HG02798 (cell line): ENCODE measurements around the gene BTG2.

Source experiments
- ATAC-seq: cut with Tn5 transposase; IDR thresholded peaks from one replicate; pipeline ENCODE4 v1.9.1; 2021; ENCODE audit warnings: mild to moderate bottlenecking; ENCODE audit not compliant: unreplicated experiment, poor library complexity

BTG2 gene

DNA sequence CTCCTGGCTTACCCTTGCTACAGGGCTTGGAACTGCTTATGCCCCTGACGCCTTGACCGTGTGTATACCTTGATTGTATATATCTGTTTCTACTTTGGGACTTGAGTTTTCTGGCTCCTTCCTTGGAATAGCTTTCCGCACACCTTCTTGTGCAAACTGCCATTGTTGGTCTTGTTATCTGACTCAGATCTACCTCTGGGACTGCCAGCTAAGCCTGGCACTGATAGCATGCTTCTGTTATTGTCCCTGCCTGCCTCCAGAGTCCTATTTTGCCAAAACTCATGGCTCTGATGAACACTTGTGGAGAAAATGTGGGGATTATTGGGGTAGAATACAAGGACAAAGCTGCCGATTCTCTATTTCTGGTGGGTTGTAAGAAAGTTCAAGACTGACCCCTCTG is 30.2 kb downstream of the BTG2 start:
- ATAC-seq = no peak

DNA sequence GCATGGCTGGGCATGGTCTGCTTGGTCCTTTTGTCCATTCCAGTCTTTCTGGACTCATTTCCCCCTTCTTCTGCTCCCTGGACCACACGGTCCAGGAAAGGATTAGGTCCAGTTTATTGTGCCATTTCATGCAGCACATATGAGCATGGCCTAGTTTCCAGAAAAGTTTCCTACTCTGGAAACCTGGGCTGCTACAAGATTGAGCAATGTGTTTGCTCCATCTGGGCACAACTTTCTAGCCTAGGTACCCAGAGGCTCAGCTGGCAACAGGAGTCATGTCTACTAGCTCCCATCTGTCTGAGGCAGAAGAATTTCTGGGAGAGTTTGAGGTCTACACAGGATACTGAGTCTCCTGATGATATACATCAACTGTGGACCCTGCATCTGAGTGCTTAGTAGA is 30.8 kb downstream of the BTG2 start:
- no peak for ATAC-seq

DNA sequence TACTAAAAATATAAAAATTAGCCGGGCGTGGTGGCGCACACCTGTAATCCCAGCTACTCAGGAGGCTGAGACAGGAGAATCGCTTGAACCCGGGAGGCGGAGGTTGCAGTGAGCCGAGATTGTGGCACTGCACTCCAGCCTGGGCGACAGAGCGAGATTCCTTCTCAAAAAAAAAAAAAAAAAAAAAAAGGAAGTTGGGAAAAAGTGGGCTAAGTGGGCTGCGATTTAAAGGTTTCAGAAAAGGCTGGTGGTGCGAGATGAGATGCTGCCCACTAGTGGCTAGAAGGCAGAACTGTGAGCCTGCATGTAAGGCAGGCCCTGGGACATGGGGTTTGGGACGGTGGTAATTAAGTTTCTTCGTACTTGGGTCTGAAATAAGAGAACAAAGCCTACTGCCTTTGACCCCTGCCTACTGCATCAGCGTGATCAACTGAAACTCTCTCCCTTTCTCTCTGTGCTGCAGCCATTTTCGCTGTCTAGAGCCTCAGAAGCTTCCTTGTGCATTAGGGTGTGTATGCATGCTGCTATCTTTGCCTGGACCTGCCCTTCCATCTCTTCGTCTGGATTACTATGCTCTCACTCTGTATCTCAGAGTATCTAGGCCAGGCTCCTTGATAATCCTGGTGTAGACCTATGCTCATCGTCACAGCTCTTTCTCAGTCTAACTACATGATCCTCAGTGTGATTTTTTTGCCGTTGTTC is 33.2 kb downstream of the BTG2 start:
- no peak for ATAC-seq

DNA sequence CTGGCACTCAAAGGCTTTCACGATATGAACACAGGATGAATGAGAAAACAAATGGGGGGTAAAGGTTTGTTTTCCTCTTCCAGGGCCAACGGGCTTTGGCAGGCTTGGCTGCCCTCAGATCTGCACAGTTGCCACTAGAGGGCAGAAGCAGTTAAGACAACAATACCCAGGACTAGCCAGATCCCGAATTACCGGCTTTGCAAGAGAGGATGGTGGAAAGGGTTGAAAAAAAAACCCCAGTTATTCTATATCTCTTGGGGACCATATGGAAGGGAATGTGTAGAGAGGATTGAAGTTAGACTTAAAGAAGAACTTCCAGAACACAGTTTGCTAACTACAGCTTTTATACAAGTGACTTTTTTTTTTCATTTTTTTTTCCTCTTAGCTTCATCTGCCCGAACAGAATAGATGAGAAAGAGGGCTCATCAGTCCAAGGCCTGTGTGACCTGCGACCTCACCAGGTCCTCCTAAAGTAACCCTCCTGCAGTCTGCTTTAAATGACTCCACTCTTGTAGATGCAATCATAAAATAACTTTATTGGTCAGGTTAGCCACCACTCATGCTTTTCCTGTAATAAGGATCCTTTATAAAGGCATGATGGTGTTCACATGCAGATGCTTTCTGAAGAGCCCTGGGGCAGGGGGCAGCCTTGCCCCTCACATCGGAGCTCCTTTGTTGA is 34.9 kb downstream of the BTG2 start:
- peak; percentile 53 for ATAC-seq

DNA sequence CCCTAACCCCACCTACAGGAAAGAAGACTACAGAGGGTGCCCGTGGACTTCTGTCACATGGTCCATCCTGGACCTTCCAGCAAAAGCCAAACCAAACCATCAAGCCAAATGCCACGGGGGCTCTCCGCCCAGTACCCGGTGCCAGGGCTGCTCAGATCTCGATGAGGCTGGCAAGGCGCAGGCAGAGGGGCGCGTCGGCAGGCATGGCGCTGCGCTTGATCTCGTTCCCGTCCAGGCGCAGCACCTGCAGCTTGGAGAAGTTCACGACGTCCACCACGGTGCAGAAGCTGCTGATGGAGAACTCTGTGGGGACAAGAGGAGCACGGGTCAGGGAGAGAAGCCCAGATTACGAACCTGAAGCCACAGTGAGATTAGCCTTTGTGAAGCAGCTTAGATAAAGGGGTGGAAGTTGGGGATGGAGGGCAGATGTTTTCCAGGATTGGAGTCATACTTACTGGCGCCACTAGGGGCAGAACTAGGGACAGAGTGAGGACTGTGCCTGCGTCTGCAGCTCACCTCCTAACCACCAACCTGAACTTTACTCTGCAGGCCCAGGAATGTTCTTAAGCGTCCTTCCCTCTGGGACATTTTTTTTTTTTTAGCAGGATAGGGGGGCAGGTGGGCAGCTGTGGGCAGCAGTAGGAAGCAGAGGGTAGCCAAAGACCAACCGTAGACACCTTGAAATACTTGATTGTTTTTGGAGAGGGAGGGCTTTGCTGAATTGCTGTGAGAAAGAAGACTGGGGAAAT is 37.0 kb downstream of the BTG2 start:
- ATAC-seq = peak; percentile 40

DNA sequence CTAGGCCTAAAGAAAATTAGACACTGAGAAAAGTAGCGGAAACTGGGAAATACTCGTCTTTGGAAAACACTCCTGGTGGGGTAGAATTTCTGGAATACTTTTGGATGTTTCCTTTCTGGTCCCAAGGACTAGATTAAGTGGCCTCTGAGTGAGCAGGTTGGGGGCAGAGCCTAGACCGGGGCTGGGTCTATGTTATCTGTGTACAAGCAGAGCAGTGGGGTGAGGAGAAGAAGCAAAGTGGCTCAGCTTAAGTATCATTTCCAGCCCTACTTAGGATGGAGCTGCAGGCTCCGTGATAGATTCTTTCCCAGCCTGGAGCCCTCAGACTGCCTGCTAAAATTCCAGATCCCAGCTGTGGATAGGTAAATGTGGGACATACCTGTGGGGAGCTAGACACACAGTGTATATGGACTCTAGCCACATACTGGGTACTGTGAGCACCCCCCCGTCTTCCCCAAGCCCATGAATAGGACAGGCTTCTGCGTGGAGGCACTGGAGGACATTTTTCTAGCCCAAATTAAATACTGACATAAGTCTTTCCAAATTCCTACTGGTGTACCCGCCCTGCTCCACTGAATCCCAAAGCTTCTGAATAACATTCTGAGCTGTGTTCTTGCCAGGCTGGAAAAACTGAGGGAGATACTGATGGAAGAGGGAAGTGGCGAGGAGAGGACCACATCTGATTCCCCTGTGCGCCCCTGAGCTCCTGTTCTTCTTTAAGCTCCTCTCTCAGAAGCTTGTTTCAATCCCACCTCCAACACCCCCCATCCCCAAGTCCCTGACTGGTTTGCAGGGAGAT is 38.8 kb downstream of the BTG2 start:
- no peak for ATAC-seq

DNA sequence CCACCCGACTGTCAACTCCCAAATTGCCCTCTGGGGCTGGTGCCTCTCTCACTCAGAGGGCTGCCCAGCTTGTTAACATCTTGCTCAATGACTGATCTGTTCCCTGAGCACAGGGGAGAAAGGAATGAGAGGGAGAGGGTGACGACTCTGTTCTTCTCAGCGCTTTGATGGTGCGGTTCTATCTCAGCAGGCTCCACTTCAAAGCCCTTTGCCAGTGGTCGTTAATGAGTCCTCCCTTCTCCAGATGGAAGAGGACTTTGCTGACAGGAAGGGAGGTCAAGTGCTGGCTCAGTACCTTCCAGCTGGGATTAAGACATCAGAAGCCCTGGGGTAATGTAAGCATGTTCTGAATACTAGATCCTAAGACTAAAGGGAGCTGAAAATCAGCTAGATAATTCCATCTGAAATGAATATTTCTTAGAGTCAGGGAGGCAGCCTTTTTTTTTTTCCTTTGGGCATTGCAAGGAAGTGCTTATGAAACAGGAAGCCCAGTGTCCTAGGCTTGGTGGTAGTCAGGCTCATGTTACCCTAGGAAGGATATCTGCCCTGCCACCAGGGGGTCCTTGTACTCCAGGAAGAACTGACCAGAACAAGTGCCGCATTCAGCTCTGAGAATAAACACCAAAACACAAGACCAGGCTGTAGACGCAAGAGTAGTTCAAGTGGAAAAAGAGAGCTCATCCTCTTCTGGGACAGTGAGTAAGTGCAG is 40.9 kb downstream of the BTG2 start:
- ATAC-seq = no peak

DNA sequence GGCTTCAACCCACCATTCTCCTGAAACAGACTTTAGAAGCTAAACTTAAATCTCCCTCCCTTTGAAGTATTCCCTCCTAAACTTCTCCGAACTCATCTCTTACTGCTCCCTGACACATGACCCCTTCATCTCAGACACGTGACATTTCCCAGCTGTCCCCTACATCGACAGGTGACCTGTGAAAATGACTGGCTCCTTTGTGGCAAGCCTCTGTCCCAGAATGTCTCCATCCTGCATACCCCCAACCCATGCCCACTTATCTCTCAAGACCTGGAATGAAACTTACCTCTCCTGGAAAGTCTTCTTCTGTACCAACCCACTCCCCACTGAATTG is 41.4 kb downstream of the BTG2 start:
- no peak for ATAC-seq

DNA sequence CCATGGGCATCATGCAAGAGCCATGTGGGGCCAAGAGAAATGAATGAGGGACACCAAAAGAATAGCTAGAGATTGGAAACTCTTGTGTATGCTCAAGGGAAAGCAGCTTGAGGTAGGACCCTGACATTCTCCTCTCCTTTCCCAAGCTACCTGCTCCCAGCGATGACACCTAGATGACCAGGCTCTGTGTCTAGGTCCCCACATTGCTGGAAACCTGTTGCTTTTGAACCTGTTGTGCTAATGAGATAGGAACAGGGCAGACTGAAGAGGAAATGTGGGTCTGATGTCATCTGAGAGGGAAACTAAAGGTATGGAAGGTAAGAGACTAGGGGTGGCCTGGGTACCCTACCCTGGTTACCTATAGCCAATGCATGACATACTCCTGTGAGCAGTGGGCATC is 43.8 kb downstream of the BTG2 start:
- ATAC-seq = no peak

DNA sequence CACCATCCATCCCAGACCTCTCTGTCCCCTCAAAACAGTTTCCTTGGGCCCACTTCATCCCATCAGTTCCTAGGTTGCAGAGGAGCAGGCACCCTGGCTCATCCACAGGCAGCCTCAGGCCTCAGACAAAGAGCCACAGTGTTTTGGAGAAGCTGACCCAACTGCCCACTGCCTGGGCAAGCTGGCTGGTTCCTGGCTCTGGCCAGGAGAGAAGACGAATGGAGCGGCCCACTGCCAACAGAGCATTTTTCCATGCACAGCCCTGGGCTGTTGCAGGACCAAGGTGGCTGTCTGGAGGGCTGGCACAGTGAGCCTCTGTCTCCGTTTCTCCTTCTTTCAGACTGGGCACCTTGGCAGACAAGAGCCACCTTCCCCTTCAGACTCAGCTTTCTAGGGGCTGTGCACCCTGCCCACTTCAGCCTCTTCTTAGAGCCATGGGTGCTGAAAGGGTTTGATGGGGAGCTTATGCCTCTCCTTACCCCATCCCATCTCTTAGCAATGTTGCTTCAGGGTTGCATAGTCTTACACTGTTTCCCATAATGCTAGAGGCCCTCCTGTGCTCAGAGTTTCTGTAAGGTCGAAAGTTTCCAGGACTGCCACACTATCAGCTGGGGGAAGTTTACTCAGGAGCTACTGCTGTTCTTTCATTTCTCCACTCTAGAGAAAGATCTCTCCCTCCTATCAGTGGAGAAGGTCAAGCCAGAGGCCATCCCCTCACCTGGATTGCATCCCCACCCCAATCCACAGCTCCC is 44.6 kb downstream of the BTG2 start:
- ATAC-seq = no peak

DNA sequence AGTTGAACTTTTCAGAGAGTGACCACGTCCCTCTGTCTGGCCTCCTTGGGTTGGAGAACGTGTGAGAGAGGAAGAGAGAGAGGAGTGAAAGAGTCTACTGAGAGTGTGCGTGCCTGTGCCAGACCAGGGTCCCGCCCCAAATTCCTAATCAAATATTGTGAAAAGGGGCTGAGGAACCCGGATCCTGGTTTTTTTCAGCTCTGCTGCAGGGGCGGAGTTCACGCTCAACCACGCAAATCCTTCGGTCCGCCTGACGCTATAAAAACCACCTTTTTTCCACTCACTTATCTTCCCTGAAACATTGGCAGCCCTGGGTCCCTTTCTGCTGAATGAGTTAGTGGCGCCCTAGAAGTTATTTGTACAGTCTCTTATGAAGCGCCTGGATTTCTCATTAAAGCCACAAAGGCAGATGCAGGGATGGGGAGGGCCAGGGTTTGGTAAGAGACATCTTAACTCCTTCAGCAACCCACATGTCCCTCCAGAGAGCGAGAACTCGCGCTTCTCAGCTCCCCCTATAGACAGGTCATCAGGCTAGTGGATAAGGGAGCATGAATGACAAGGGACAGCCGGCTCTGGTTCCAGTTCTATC is 45.8 kb downstream of the BTG2 start, which contains the start of gene FMOD:
Gene FMOD (minus strand): TSS at position 86 of the 589 bp plus-strand sequence. CDS start 2,852 bp downstream, outside the sequence.
- no peak for ATAC-seq

DNA sequence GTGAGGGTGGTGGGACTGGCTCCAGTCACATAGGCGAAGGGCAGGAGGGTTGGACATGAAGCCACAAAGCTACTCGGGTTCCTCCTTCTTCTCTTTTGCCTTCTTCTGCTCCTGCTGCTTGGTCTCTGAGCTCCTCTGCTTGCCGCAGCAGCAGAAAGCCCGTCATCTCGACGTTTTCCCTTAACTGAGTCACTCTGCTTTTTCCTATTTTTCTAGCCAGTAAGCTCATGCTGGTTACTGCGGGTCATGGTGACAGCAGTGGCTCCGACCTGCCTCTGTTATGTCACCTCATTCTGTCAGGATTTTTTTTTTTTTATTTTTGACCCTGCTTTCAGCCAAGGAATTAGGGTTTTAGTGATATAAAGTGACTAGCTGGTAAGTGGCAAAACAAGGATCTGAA is 48.2 kb downstream of the BTG2 start:
- ATAC-seq = no peak

DNA sequence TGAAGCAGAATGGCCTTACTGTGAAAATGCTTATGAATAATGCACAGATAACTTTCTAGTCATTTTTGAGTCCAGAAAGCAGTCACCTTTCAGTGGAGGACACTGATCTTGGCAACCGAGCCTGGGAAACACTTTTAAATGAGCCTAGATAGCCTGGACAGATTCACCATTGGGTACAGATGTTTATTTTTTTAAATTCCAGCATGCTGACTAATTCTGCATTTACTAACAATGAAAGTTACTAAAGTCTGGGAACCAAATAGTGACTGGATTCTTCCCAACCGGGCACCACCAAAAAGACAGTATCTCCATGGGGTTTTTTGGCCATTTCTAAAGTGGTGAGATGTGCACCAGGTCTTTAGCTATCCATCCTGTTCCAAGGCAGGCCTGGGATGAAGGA is 48.9 kb downstream of the BTG2 start:
- no peak for ATAC-seq

DNA sequence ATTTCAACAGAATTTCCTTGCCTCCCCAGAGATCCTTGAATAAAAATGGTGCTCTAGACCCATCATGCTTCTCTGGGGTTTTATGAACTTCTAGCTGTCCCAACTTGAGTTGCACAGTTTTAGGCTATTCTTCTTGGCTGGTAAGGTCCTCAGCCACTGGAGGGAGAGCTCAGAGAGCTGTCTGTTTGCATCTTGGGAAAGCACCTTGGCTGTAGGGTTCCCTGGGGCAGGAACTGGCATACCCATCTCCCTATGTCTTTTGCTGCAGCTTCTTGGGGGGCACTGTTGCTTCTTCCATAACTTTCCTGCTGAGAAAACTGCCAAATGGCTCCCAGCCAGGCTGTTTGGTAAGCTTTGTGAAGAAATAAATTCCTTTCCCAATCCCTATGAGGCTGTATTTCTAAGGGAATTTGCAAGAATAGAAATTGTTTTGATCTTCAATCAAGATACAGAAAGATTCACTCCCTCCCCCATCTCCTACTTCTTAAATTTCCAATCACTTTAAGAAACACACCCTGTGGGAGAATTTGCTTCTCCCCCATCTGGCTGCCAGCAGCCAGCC is 53.8 kb downstream of the BTG2 start:
- no peak for ATAC-seq
